Fibroblast of the conjunctiva (primary cell): ENCODE results near the gene PRCC.

Source experiments
- DNase-seq: peaks from one replicate; pipeline ENCODE4 v3.0.0-alpha.2; 2010; ENCODE audit warnings: low read depth

PRCC gene

GRCh38 chr1:156844102-156844501 is 76.8 kb downstream of the PRCC start:
- DNase-seq, result no peak

- no peak for DNase-seq
Measured at GRCh38 chr1:156844638-156845037, 77.3 kb downstream of the PRCC start.

GRCh38 chr1:156845055-156845952 is 78.0 kb downstream of the PRCC start:
- no peak for DNase-seq

- no peak for DNase-seq
Measured at GRCh38 chr1:156845953-156846545, 78.7 kb downstream of the PRCC start.

GRCh38 chr1:156846643-156847042 is 79.3 kb downstream of the PRCC start:
- no peak for DNase-seq

- DNase-seq, result no peak
Measured at GRCh38 chr1:156847591-156848460, 80.5 kb downstream of the PRCC start.

- DNase-seq, result no peak
Measured at GRCh38 chr1:156848461-156849150, 81.3 kb downstream of the PRCC start.

- DNase-seq, result no peak
Measured at GRCh38 chr1:156849151-156849496, 81.8 kb downstream of the PRCC start.
